HepG2 (cell line): ENCODE results near the gene ABCG4. TPM values are rescaled to one million over a fixed set of nuclear protein-coding genes. Genes with fewer than 3 reads are reported as not detected.

ENCODE experiments used
- ARID5B ChIP-seq: IDR thresholded peaks from 2 replicates; pipeline ENCODE4 v1.4.0; 2020; ENCODE audit warnings: mild to moderate bottlenecking, missing genetic modification reagents
- ATAD3A ChIP-seq: sonication (generic); formaldehyde crosslinking; IDR thresholded peaks from 2 replicates; pipeline ENCODE4 v1.4.0; 2020; ENCODE audit warnings: missing genetic modification reagents
- ETV5 ChIP-seq: IDR thresholded peaks from 2 replicates; pipeline ENCODE4 v1.6.1; 2018; ENCODE audit warnings: missing biosample characterization, missing genetic modification reagents, inconsistent platforms, borderline replicate concordance
- EZH2 ChIP-seq: conservative IDR thresholded peaks from 2 replicates; pipeline ENCODE4 v1.6.1; 2012; ENCODE audit warnings: mild to moderate bottlenecking, low read depth, low read length, moderate library complexity
- FUBP1 ChIP-seq: sonication (generic); formaldehyde crosslinking; IDR thresholded peaks from 2 replicates; pipeline ENCODE4 v1.5.1; 2020; ENCODE audit warnings: missing genetic modification reagents, mild to moderate bottlenecking, borderline replicate concordance
- GATAD2A ChIP-seq: IDR thresholded peaks from 2 replicates; pipeline ENCODE4 v1.6.1; 2016
- HDAC1 ChIP-seq: sonication (generic); formaldehyde crosslinking; IDR thresholded peaks from 2 replicates; pipeline ENCODE4 v1.5.1; 2020; ENCODE audit warnings: mild to moderate bottlenecking, missing genetic modification reagents
- LRRFIP1 ChIP-seq: sonication (generic); formaldehyde crosslinking; conservative IDR thresholded peaks from 2 replicates; pipeline ENCODE4 v1.4.0; 2020; ENCODE audit warnings: missing genetic modification reagents
- PAXIP1 ChIP-seq: sonication (generic); formaldehyde crosslinking; conservative IDR thresholded peaks from 2 replicates; pipeline ENCODE4 v1.4.0; 2020; ENCODE audit warnings: mild to moderate bottlenecking, missing genetic modification reagents, moderate library complexity
- USF2 ChIP-seq, 2 experiments: sonication (generic) in 1 of 2; formaldehyde crosslinking in 1 of 2; IDR thresholded peaks; 2 replicates each; pipeline versions ENCODE4 v1.5.1 to v1.6.1; 2011 to 2020; ENCODE audit warnings: borderline replicate concordance in 1 of 2, low read depth in 1 of 2, low read length in 1 of 2, mild to moderate bottlenecking in 1 of 2, missing genetic modification reagents in 1 of 2, moderate library complexity in 1 of 2
- ZMAT5 ChIP-seq: sonication (generic); formaldehyde crosslinking; IDR thresholded peaks from 2 replicates; pipeline ENCODE4 v1.5.0; 2020; ENCODE audit warnings: mild to moderate bottlenecking, low read depth, missing genetic modification reagents, borderline replicate concordance
- ZNF225 ChIP-seq: sonication (generic); formaldehyde crosslinking; IDR thresholded peaks from 2 replicates; pipeline ENCODE4 v1.4.0; 2020; ENCODE audit warnings: mild to moderate bottlenecking, missing genetic modification reagents
- ZNF34 ChIP-seq: sonication (generic); formaldehyde crosslinking; IDR thresholded peaks from 2 replicates; pipeline ENCODE4 v1.4.0; 2020; ENCODE audit warnings: mild to moderate bottlenecking, missing genetic modification reagents, borderline replicate concordance
- ZNF766 ChIP-seq: sonication (generic); formaldehyde crosslinking; IDR thresholded peaks from 2 replicates; pipeline ENCODE4 v1.5.0; 2020; ENCODE audit warnings: missing genetic modification reagents, borderline replicate concordance
- polyA plus RNA-seq, 8 experiments: library from polyadenylated mRNA; depleted of rRNA in 3 of 8; stranded (reverse) in 7 of 8; unstranded in 1 of 8; fragments of >200 nt; fragmentation: Illumina TruSeq in 4 of 8; extraction: Trizol in 4 of 8; gene quantifications; 2 replicates each; pipeline versions ENCODE4 v1.2.1 to v1.2.3, GENCODE V29; 2011 to 2016; ENCODE audit warnings: low read depth in 4 of 8, missing spikeins in 1 of 8, mixed read lengths in 1 of 8; ENCODE audit not compliant: insufficient read depth in 1 of 8
- total RNA-seq, 5 experiments: library from RNA; depleted of rRNA; stranded (reverse); fragments of >200 nt; fragmentation: Illumina TruSeq; extraction: Trizol; gene quantifications; 2 replicates each; pipeline ENCODE4 v1.2.3, GENCODE V29; 2016; ENCODE audit warnings: low read depth in 1 of 5

ABCG4 gene
- total and polyA plus RNA-seq, 2 of the 13 experiments (the other 11 are each of a cell fraction or from before 2014, with no cell fraction given): not detected

- no peak for TF ChIP-seq FUBP1
- peak; percentile 10; the same call in 1 of the 2 replicates for TF ChIP-seq GATAD2A (CRISPR knock-in tag)
- no peak for TF ChIP-seq ZMAT5 (CRISPR knock-in tag)
- TF ChIP-seq LRRFIP1 (CRISPR knock-in tag): no peak
- peak; percentile 36; the same call in 1 of the 2 replicates for TF ChIP-seq HDAC1 (CRISPR knock-in tag)
- TF ChIP-seq ETV5 (CRISPR knock-in tag): peak; percentile 79; the same call in 1 of the 2 replicates
- TF ChIP-seq ARID5B (CRISPR knock-in tag): 0 out of 2 replicates have a peak, but pooled peaks have one; percentile 12
- TF ChIP-seq ZNF766 (CRISPR knock-in tag): no peak
- peak; percentile 67 for TF ChIP-seq PAXIP1 (CRISPR knock-in tag)
- no peak for TF ChIP-seq USF2 (IDR thresholded peaks at IDR 0.05; ENCODE audit: low read depth, low read length)
- no peak for TF ChIP-seq USF2 (CRISPR knock-in tag; IDR thresholded peaks at IDR 0.05; ENCODE audit: borderline replicate concordance)
- TF ChIP-seq ZNF225 (CRISPR knock-in tag): no peak
- TF ChIP-seq EZH2: no peak
- TF ChIP-seq ZNF34 (CRISPR knock-in tag): no peak
- no peak for TF ChIP-seq ATAD3A (CRISPR knock-in tag)
These were observed 18.2 kb upstream of the ABCG4 start (continued) for GRCh38 chr11:119130662-119131061.
